ENCODE data around the gene ADAM12. TPM values are rescaled to one million over a fixed set of nuclear protein-coding genes. Genes with fewer than 3 reads are reported as not detected.

ADAM12 gene
- polyA plus RNA-seq, 3 donors, result 0.05 TPM; not detected in 2

DNA sequence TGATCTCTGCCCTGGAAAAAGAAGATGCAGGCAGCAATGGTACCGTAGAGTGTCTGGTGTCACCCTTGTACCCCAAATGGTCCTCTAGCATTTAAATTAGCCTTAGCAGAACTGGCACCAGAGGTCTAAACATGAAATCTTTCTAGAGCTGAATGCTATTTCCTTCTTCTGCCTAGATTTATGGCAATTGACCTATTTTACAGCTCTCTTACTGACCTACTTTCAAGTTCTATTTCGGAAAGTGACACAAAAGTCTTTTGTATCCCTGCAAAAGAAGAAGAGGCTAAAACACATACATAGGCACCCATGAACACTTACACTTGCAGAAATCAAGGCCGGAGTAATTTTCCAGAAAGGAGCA is 10.1 kb upstream of the ADAM12 start:
- no peaks in the 10 kb centered on the region for H3K4me1 Mint-ChIP-seq
- H2AFZ ChIP-seq (ENCODE audit: insufficient read depth, low read depth, low read length, poor library complexity, severe bottlenecking), result no peak overlapping the region
- no peaks in the 10 kb centered on the region for H3K27me3 ChIP-seq (ENCODE audit: control insufficient read depth in 2 of 2, insufficient read depth in 2 of 2, low read length in 2 of 2)
- DNase-seq, result no peak
- TF ChIP-seq, protein P1, sequence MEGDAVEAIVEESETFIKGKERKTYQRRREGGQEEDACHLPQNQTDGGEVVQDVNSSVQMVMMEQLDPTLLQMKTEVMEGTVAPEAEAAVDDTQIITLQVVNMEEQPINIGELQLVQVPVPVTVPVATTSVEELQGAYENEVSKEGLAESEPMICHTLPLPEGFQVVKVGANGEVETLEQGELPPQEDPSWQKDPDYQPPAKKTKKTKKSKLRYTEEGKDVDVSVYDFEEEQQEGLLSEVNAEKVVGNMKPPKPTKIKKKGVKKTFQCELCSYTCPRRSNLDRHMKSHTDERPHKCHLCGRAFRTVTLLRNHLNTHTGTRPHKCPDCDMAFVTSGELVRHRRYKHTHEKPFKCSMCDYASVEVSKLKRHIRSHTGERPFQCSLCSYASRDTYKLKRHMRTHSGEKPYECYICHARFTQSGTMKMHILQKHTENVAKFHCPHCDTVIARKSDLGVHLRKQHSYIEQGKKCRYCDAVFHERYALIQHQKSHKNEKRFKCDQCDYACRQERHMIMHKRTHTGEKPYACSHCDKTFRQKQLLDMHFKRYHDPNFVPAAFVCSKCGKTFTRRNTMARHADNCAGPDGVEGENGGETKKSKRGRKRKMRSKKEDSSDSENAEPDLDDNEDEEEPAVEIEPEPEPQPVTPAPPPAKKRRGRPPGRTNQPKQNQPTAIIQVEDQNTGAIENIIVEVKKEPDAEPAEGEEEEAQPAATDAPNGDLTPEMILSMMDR (IDR thresholded peaks at IDR 0.05), result no peak
- no peak overlapping the region for H3K4me3 ChIP-seq (replicated peaks in 1 of 3; ENCODE audit: low read depth in 2 of 3, low read length in 3 of 3)
- H3K4me1 ChIP-seq (ENCODE audit: control insufficient read depth in 1 of 2, insufficient read depth in 2 of 2, low read length in 2 of 2), result no peaks in the 10 kb centered on the region
- H4K20me1 ChIP-seq (ENCODE audit: insufficient read depth, low read length), result no peaks in the 10 kb centered on the region
- no peak overlapping the region for H3K4me2 ChIP-seq (replicated peaks; ENCODE audit: extremely low read depth, low read length, poor library complexity, severe bottlenecking)
- no peak overlapping the region for H3K9ac ChIP-seq (ENCODE audit: insufficient read depth, low read length, poor library complexity, severe bottlenecking)
- H3K79me2 ChIP-seq (ENCODE audit: insufficient read depth, low read length), result no peaks in the 10 kb centered on the region
- no peak overlapping the region for H3K27ac Mint-ChIP-seq
- H3K36me3 Mint-ChIP-seq, result no peaks in the 10 kb centered on the region
- no peaks in the 10 kb centered on the region for H3K36me3 ChIP-seq (replicated peaks in 1 of 2; ENCODE audit: control insufficient read depth in 1 of 2, insufficient read depth in 2 of 2, low read length in 2 of 2)
- 100% methylated on average over 2 of the region's 3 CpGs for WGBS (ENCODE audit: insufficient coverage)
- H3K27me3 Mint-ChIP-seq (ENCODE audit: low read depth in 3 of 3), result peaks cover 2 to 4% (median 3%) of the 10 kb centered on the region in 3 donors
- no peak overlapping the region for H3K27ac ChIP-seq (ENCODE audit: low read depth in 1 of 2, low read length in 2 of 2)
- H3K4me3 Mint-ChIP-seq, result no peak overlapping the region
- intact Hi-C loops (cut with micrococcal nuclease), result no loop called here
- peaks cover 0 to 7% (median 3%) of the 10 kb centered on the region in 7 donors for H3K9me3 Mint-ChIP-seq
- H3K9me3 ChIP-seq (replicated peaks in 1 of 2; ENCODE audit: control insufficient read depth in 1 of 2, insufficient read depth in 1 of 2, low read length in 2 of 2), result no peaks in the 10 kb centered on the region

DNA sequence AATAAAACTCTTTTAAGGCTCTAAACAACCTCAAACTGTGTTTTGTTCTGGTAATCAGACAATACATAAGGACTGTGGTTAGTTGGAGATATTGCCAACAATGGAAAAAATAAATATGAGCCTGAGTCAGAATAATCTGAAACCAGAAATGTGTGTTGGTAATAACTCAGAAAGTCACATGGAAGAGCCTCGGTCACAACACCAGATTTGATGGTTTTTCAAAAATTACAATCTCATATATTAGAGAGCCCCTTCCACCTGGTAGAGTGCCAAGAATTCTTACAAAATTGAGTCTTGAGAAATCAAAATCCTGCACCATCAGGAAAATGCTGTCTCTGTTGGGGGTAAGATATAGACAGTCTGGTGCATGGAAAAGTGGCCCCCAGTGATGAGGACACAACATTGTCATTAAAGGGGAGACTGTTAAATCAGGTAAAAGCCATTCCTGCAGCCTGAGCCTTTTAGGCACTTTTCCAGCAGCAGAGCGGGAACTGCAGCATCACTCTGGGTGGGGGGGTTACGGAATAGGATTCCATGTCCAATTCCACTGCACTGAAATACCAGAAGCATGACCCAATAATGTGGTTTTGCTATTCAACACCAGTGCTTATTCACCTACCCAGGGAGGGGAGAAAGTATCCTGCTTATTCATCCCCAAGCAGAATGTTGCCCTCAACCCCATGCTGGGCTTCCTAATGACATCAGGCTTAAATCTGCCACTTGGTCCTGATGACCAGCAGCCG is 9.5 kb upstream of the ADAM12 start:
- Histone ChIP-seq H4K20me1 (ENCODE audit: insufficient read depth, low read length) (no peaks in the 10 kb centered on the region), H3K9me3 (replicated peaks in 1 of 2; ENCODE audit: control insufficient read depth in 1 of 2, insufficient read depth in 1 of 2, low read length in 2 of 2) (no peaks in the 10 kb centered on the region), H3K27ac (ENCODE audit: low read depth in 1 of 2, low read length in 2 of 2) (no peak overlapping the region), H3K4me1 (ENCODE audit: control insufficient read depth in 1 of 2, insufficient read depth in 2 of 2, low read length in 2 of 2) (no peaks in the 10 kb centered on the region), H2AFZ (ENCODE audit: insufficient read depth, low read depth, low read length, poor library complexity, severe bottlenecking) (no peak overlapping the region), H3K79me2 (ENCODE audit: insufficient read depth, low read length) (no peaks in the 10 kb centered on the region), H3K36me3 (replicated peaks in 1 of 2; ENCODE audit: control insufficient read depth in 1 of 2, insufficient read depth in 2 of 2, low read length in 2 of 2) (no peaks in the 10 kb centered on the region), H3K4me3 (replicated peaks in 1 of 3; ENCODE audit: low read depth in 2 of 3, low read length in 3 of 3) (no peak overlapping the region), H3K27me3 (ENCODE audit: control insufficient read depth in 2 of 2, insufficient read depth in 2 of 2, low read length in 2 of 2) (no peaks in the 10 kb centered on the region), H3K4me2 (replicated peaks; ENCODE audit: extremely low read depth, low read length, poor library complexity, severe bottlenecking) (no peak overlapping the region), H3K9ac (ENCODE audit: insufficient read depth, low read length, poor library complexity, severe bottlenecking) (no peak overlapping the region)
- peaks cover 2 to 7% (median 5%) of the 10 kb centered on the region in 7 donors for H3K9me3 Mint-ChIP-seq
- no peak for DNase-seq
- H3K27ac Mint-ChIP-seq, result no peak overlapping the region
- peaks cover 3 to 4% (median 3%) of the 10 kb centered on the region in 3 donors for H3K27me3 Mint-ChIP-seq (ENCODE audit: low read depth in 3 of 3)
- no peak overlapping the region for H3K4me3 Mint-ChIP-seq
- TF ChIP-seq, protein P1 (IDR thresholded peaks at IDR 0.05), result no peak
- H3K4me1 Mint-ChIP-seq, result no peaks in the 10 kb centered on the region
- intact Hi-C loops (cut with micrococcal nuclease), result no loop called here
- H3K36me3 Mint-ChIP-seq, result no peaks in the 10 kb centered on the region
- WGBS (ENCODE audit: insufficient coverage), result 60% methylated on average over 1 of the region's 4 CpGs
